DND-41 (cell line): ENCODE measurements around the gene MARCHF9.
A peak's percentile ranks its signal among the peaks of the same experiment; 100 is the strongest.

Source experiments
- ATAC-seq: fragments of 200-7000 bp; cut with Tn5 transposase; 3 replicates; pipeline ENCODE4 v1.9.1; 2021; ENCODE audit warnings: low read depth; ENCODE audit not compliant: insufficient read depth
- DNase-seq: peaks from one replicate; pipeline ENCODE4 v3.0.0-alpha.2; 2020
- H2AFZ ChIP-seq: 2 replicates; pipeline ENCODE4 v1.6.0; 2012; ENCODE audit warnings: low read depth, low read length
- H3K27ac ChIP-seq: 2 replicates; pipeline ENCODE4 v1.5.1; 2012; ENCODE audit warnings: low read length, inconsistent platforms
- H3K27me3 ChIP-seq: fragments of 200-600 bp; sonication (generic); 2 replicates; pipeline ENCODE4 v1.6.0; 2012; ENCODE audit warnings: low read length, mild to moderate bottlenecking, inconsistent platforms; ENCODE audit not compliant: insufficient read depth, poor library complexity
- H3K36me3 ChIP-seq: 2 replicates; pipeline ENCODE4 v1.5.1; 2012; ENCODE audit warnings: low read length, inconsistent platforms; ENCODE audit not compliant: insufficient read depth
- H3K4me1 ChIP-seq: 2 replicates; pipeline ENCODE4 v1.5.1; 2012; ENCODE audit warnings: mild to moderate bottlenecking, low read length; ENCODE audit not compliant: insufficient read depth
- H3K4me2 ChIP-seq: 2 replicates; pipeline ENCODE4 v1.6.0; 2012; ENCODE audit warnings: mild to moderate bottlenecking, moderate library complexity, low read length, inconsistent platforms; ENCODE audit not compliant: insufficient read depth
- H3K4me3 ChIP-seq, 2 experiments: fragments of 200-600 bp in 1 of 2; shearing (Covaris generic) in 1 of 2; 2 replicates each; pipeline ENCODE4 v1.5.1; 2012 to 2016; ENCODE audit warnings: inconsistent platforms in 2 of 2, low read length in 2 of 2, mild to moderate bottlenecking in 2 of 2, low read depth in 1 of 2, moderate library complexity in 1 of 2
- H3K79me2 ChIP-seq: 2 replicates; pipeline ENCODE4 v1.6.0; 2012; ENCODE audit warnings: low read length, inconsistent platforms; ENCODE audit not compliant: insufficient read depth
- H3K9ac ChIP-seq: 2 replicates; pipeline ENCODE4 v1.6.0; 2012; ENCODE audit warnings: low read depth, mild to moderate bottlenecking, inconsistent platforms, low read length, moderate library complexity
- H3K9me3 ChIP-seq: 2 replicates; pipeline ENCODE4 v1.5.1; 2012; ENCODE audit warnings: low read length, moderate library complexity, mild to moderate bottlenecking, inconsistent platforms; ENCODE audit not compliant: insufficient read depth, severe bottlenecking
- H4K20me1 ChIP-seq: 2 replicates; pipeline ENCODE4 v1.6.0; 2012; ENCODE audit warnings: low read length; ENCODE audit not compliant: insufficient read depth
- CTCF ChIP-seq: IDR thresholded peaks from 2 replicates; pipeline ENCODE4 v1.5.1; 2012; ENCODE audit warnings: borderline replicate concordance, low read length, moderate library complexity, mild to moderate bottlenecking; ENCODE audit not compliant: poor library complexity, severe bottlenecking; ENCODE audit errors: extremely low read depth
- EZH2 ChIP-seq: IDR thresholded peaks from 3 replicates; pipeline ENCODE4 v1.6.1; 2012; ENCODE audit warnings: borderline replicate concordance, low read depth, mild to moderate bottlenecking, moderate library complexity, low read length, inconsistent platforms; ENCODE audit not compliant: severe bottlenecking

The MARCHF9 gene

DNA sequence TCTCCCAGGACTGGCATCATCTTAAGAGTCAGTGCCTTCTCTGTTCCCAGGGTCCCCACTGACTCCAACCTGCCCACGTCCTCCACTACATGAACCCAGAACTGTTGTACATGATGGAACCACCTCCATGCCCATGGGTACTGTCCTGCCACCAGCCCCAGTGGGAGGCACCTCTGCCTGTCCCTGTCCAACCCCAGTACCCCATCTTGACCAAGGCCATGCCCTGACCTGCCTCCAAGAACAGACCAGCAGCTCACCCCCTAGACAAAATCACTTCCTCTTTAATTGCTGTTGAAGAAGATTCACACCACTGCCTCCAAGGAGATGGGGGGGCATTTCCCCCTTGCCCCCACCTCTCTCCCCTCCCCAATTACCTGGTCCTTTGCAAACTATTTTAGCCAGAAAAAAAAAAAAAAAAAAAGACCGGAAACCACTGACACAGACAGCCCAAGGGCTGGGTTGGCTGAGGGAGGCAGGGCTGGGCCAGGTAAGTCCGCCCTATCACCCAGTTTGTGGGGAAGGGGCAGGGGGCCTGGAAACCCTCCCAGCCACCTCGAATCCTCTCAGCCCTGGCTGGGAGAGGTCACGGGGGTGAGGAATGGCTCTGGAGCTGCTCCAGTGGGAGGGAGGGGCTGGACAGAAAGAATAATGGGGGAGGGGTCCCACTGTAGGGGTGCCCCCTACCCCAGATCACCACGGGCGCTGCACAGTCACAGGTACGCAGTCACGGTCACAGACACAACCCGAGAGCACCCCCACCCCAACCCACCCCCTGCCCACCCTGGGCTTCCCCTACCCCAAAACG, 29.8 kb upstream of the MARCHF9 start:
- Histone ChIP-seq H3K4me3 (no peak overlapping the region), H3K4me2 (no peak overlapping the region), H3K27ac (no peak overlapping the region), H3K36me3 (peaks cover 50% of the 10 kb centered on the region), H3K9ac (no peak overlapping the region), H3K9me3 (no peaks in the 10 kb centered on the region), H3K79me2 (no peaks in the 10 kb centered on the region), H3K4me1 (no peaks in the 10 kb centered on the region), H4K20me1 (no peaks in the 10 kb centered on the region; the same call in 1 of the 2 replicates), H3K27me3 (no peaks in the 10 kb centered on the region), H2AFZ (no peak overlapping the region)
- ATAC-seq = 0 out of 3 replicates have a peak, but pooled peaks have one; percentile 1
- TF ChIP-seq EZH2 (no peak), CTCF (no peak)
- no peak for DNase-seq

GRCh38 chr12:57725851-57726150, 29.1 kb upstream of the MARCHF9 start:
- H3K4me2 ChIP-seq = no peak overlapping the region
- H4K20me1 ChIP-seq = no peaks in the 10 kb centered on the region; the same call in 1 of the 2 replicates
- H3K36me3 ChIP-seq = peaks cover 50% of the 10 kb centered on the region
- H3K9me3 ChIP-seq = no peaks in the 10 kb centered on the region
- no peak for DNase-seq
- H3K79me2 ChIP-seq = no peaks in the 10 kb centered on the region
- TF ChIP-seq EZH2 (no peak), CTCF (no peak)
- no peak overlapping the region for H3K4me3 ChIP-seq
- no peaks in the 10 kb centered on the region for H3K4me1 ChIP-seq
- H3K27me3 ChIP-seq = no peaks in the 10 kb centered on the region
- no peak for ATAC-seq
- no peak overlapping the region for H3K27ac ChIP-seq
- no peak overlapping the region for H3K9ac ChIP-seq
- H2AFZ ChIP-seq = no peak overlapping the region

- H3K9ac ChIP-seq = no peak overlapping the region
- TF ChIP-seq CTCF = peak; percentile 41
- TF ChIP-seq EZH2 = no peak
- H3K9me3 ChIP-seq = no peaks in the 10 kb centered on the region
- H3K27ac ChIP-seq = no peak overlapping the region
- no peaks in the 10 kb centered on the region for H3K27me3 ChIP-seq
- ATAC-seq (no peak), DNase-seq (no peak)
- H4K20me1 ChIP-seq = no peaks in the 10 kb centered on the region; the same call in none of the 2 replicates
- no peaks in the 10 kb centered on the region for H3K79me2 ChIP-seq
- no peaks in the 10 kb centered on the region for H3K4me1 ChIP-seq
- H3K4me2 ChIP-seq = no peak overlapping the region
- H3K36me3 ChIP-seq = peaks cover 50% of the 10 kb centered on the region
- no peak overlapping the region for H3K4me3 ChIP-seq
- H2AFZ ChIP-seq = no peak overlapping the region
These were observed 28.6 kb upstream of the MARCHF9 start for GRCh38 chr12:57726151-57726883.
